ENCODE data around the gene SMPD3. TPM values are rescaled to one million over a fixed set of nuclear protein-coding genes. Genes with fewer than 3 reads are reported as not detected.

SMPD3 gene
- total RNA-seq, 1 experiment from 2014 or later, result 0.70 TPM

DNA sequence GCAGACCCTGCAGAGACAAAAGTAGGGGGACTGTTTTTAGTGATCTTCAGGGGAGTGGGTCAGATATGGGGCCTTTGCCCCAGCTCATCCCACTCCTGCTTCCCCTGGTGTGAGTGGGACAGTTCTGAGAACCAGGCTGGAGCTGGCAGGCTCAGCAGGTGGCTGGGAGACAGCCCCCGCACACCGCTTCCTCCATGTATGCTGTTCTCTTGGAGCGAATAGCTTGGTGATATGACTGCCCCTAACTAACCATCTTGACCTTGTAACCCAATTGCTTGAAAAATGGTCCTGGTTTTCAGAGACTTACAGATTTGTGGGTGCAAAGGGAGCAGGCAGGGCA is 76.0 kb downstream of the SMPD3 start:
- Mint-ChIP-seq H3K4me3 (no peak overlapping the region), H3K9me3 (no peaks in the 10 kb centered on the region), H3K27ac (peak overlapping the region in 1 of 3 experiments; percentile 61; a peak in 2 of 7 replicates), H3K36me3 (ENCODE audit: insufficient read depth in 1 of 3, low read depth in 3 of 3) (no peaks in the 10 kb centered on the region), H3K27me3 (ENCODE audit: low read depth) (peaks cover 16% of the 10 kb centered on the region), H3K4me1 (peaks cover 14 to 35% of the 10 kb centered on the region in 2 experiments)
- TF ChIP-seq, protein P1, sequence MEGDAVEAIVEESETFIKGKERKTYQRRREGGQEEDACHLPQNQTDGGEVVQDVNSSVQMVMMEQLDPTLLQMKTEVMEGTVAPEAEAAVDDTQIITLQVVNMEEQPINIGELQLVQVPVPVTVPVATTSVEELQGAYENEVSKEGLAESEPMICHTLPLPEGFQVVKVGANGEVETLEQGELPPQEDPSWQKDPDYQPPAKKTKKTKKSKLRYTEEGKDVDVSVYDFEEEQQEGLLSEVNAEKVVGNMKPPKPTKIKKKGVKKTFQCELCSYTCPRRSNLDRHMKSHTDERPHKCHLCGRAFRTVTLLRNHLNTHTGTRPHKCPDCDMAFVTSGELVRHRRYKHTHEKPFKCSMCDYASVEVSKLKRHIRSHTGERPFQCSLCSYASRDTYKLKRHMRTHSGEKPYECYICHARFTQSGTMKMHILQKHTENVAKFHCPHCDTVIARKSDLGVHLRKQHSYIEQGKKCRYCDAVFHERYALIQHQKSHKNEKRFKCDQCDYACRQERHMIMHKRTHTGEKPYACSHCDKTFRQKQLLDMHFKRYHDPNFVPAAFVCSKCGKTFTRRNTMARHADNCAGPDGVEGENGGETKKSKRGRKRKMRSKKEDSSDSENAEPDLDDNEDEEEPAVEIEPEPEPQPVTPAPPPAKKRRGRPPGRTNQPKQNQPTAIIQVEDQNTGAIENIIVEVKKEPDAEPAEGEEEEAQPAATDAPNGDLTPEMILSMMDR (conservative IDR thresholded peaks at IDR 0.05), result no peak
- H3K23me2 ChIP-seq (ENCODE audit: insufficient read length, low read depth, low read length, poor library complexity, severe bottlenecking), result no peaks in the 10 kb centered on the region
- H3K27ac ChIP-seq (ENCODE audit: insufficient read length, low read depth, low read length), result no peak overlapping the region
- no peak overlapping the region for H2BK20ac ChIP-seq (ENCODE audit: low read depth, low read length, poor library complexity, severe bottlenecking)
- H2BK12ac ChIP-seq (ENCODE audit: insufficient read length, low read depth, low read length), result no peak overlapping the region
- no peak overlapping the region for H2AFZ ChIP-seq (ENCODE audit: low read length)
- H3K56ac ChIP-seq (ENCODE audit: insufficient read length, low read depth, low read length), result no peak overlapping the region
- WGBS (ENCODE audit: extremely low coverage, insufficient read length, low lambda C conversion rate), result no CpG with 5 or more reads among the region's 3 CpGs
- no peak overlapping the region for H3K23ac ChIP-seq (ENCODE audit: insufficient read length, low read depth, low read length)
- no peaks in the 10 kb centered on the region for H3K79me1 ChIP-seq (ENCODE audit: insufficient read depth, low read depth, low read length, poor library complexity, severe bottlenecking)
- H3K18ac ChIP-seq (ENCODE audit: insufficient read length, low read depth, low read length), result no peak overlapping the region
- DNase-seq, result no peak
- H2BK15ac ChIP-seq (ENCODE audit: low read depth, low read length), result no peak overlapping the region
- H2BK120ac ChIP-seq (ENCODE audit: low read depth, low read length, poor library complexity, severe bottlenecking), result no peak overlapping the region
- no peaks in the 10 kb centered on the region for H3K79me2 ChIP-seq (ENCODE audit: insufficient read depth, low read length)
- H2BK5ac ChIP-seq (ENCODE audit: insufficient read length, low read length), result no peak overlapping the region
- H3K4ac ChIP-seq (ENCODE audit: low read depth, low read length), result no peak overlapping the region
- H3K14ac ChIP-seq (ENCODE audit: insufficient read depth, low read length), result no peak overlapping the region
- H3K27me3 ChIP-seq (ENCODE audit: insufficient read depth, low read length), result no peaks in the 10 kb centered on the region
- no peak overlapping the region for H2AK5ac ChIP-seq (ENCODE audit: insufficient read length, low read length)
- H3K9ac ChIP-seq (ENCODE audit: extremely low read depth, insufficient read length, low read length), result no peak overlapping the region
- H3K4me2 ChIP-seq (ENCODE audit: insufficient read depth, insufficient read length, low read length), result no peak overlapping the region
- H3K4me1 ChIP-seq (ENCODE audit: insufficient read depth, low read length), result no peaks in the 10 kb centered on the region
- H3K9me3 ChIP-seq (ENCODE audit: control insufficient read depth, low read depth, low read length), result no peaks in the 10 kb centered on the region
- no peak overlapping the region for H4K91ac ChIP-seq (ENCODE audit: insufficient read length, low read depth, low read length)
- no peak overlapping the region for H3T11ph ChIP-seq (ENCODE audit: low read length)
- H4K8ac ChIP-seq (replicated peaks; ENCODE audit: insufficient read length, low read depth, low read length), result no peak overlapping the region
- H4K20me1 ChIP-seq (ENCODE audit: control insufficient read depth, insufficient read depth, insufficient read length), result no peaks in the 10 kb centered on the region
- no peak overlapping the region for H4K5ac ChIP-seq (ENCODE audit: insufficient read length, low read depth, low read length)
